NB4 (cell line): ENCODE measurements around the gene BACH2.
"Not testable (repeated sequence)": the region's sequence is repeated elsewhere in the genome, so short reads cannot be mapped to it uniquely, and the experiment has no call there.

Source experiments
- DNase-seq: peaks from one replicate; pipeline ENCODE4 v3.0.0; 2010; ENCODE audit warnings: low read depth
- H3K4me3 ChIP-seq: one replicate; pipeline ENCODE4 v1.5.1; 2011; ENCODE audit warnings: mild to moderate bottlenecking, low read depth, low read length, moderate library complexity
- CTCF ChIP-seq: IDR thresholded peaks from one replicate; pipeline ENCODE4 v1.5.1; 2012; ENCODE audit warnings: low read depth, low read length
- MYC ChIP-seq: IDR thresholded peaks from 2 replicates; pipeline ENCODE4 v1.6.1; 2011; ENCODE audit warnings: low read depth, low read length
- POLR2A ChIP-seq: IDR thresholded peaks from 2 replicates; pipeline ENCODE4 v1.6.1; 2011; ENCODE audit warnings: mild to moderate bottlenecking; ENCODE audit not compliant: insufficient read length; ENCODE audit errors: extremely low read depth
- TF ChIP-seq, protein P1 (sequence below): IDR thresholded peaks from 2 replicates; pipeline ENCODE4 v1.6.1; 2011; ENCODE audit warnings: low read depth, low read length

Gene BACH2

DNA sequence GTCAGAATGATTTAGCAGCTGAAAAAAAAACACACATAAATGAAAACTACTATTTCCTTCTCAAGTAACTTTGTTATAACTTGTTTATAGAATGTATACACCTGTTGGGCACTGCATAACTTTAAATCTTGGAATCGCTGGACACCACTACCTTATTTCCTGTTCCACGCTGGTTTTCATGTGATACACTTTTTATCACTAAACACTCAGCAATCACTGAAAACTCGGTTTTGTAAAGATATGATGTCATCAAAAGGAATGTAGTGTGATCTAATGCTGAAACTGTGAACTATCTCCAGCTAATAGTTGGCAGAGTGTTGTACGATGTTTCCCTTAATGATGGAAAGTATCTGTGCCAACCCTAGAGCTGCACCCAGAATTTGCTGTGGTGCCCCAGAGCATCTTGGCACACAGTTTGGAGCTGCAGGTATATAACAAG is 127.9 kb downstream of the BACH2 start:
- DNase-seq = no peak
- no peak for TF ChIP-seq POLR2A
- TF ChIP-seq CTCF = no peak
- TF ChIP-seq, protein P1, sequence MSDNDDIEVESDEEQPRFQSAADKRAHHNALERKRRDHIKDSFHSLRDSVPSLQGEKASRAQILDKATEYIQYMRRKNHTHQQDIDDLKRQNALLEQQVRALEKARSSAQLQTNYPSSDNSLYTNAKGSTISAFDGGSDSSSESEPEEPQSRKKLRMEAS = no peak
- no peak for TF ChIP-seq MYC
- no peak overlapping the region for H3K4me3 ChIP-seq

GRCh38 chr6:90167514-90168379 is 128.9 kb downstream of the BACH2 start:
- H3K4me3 ChIP-seq = no peak overlapping the region

DNA sequence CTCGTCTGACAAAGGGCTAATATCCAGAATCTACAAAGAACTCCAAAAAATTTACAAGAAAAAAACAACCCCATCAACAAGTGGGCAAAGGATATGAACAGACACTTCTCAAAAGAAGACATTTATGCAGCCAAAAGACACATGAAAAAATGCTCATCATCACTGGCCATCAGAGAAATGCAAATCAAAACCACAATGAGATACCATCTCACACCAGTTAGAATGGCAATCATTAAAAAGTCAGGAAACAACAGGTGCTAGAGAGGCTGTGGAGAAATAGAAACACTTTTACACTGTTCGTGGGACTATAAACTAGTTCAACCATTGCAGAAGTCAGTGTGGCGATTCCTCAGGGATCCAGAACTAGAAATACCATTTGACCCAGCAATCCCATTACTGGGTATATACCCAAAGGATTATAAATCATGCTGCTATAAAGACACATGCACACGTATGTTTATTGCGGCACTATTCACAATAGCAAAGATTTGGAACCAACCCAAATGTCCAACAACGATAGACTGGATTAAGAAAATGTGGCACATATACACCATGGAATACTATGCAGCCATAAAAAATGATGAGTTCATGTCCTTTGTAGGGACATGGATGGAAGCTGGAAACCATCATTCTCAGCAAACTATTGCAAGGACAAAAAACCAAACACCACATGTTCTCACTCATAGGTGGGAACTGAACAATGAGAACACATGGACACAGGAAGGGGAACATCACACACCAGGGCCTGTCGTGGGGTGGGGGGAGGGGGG is 130.3 kb downstream of the BACH2 start:
- DNase-seq, H3K4me3 ChIP-seq: not testable (repeated sequence)

More at GRCh38 chr6:90167514-90168379, 128.9 kb downstream of the BACH2 start:
- DNase-seq = no peak
- TF ChIP-seq MYC = no peak
- TF ChIP-seq, protein P1 = no peak

- TF ChIP-seq MYC (no peak), CTCF (no peak)
- TF ChIP-seq, protein P1 = no peak
- DNase-seq = no peak
- H3K4me3 ChIP-seq = no peak overlapping the region
Measured at GRCh38 chr6:90162648-90163387, 133.8 kb downstream of the BACH2 start.

DNA sequence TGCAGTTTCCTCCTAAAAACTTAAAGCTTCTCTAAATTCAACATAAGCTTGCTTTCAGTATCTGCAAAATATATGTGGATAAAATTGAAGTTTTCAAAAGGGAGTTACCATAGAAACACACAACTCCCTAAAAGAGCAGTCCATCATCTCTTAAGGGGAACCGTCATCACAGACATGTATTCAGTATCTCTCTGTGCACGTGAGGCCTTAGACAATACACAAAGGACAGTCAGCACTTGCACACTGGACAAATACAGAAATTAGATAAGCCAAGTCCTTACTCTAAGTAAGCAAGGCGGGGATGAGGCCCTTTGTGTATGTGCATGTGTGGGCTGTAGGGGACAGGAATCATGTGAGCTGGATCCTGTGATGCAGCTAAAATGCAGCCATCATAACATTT is 136.6 kb downstream of the BACH2 start:
- TF ChIP-seq CTCF (no peak), MYC (no peak), POLR2A (no peak)
- TF ChIP-seq, protein P1 = no peak
- H3K4me3 ChIP-seq = no peak overlapping the region
- DNase-seq = no peak

DNA sequence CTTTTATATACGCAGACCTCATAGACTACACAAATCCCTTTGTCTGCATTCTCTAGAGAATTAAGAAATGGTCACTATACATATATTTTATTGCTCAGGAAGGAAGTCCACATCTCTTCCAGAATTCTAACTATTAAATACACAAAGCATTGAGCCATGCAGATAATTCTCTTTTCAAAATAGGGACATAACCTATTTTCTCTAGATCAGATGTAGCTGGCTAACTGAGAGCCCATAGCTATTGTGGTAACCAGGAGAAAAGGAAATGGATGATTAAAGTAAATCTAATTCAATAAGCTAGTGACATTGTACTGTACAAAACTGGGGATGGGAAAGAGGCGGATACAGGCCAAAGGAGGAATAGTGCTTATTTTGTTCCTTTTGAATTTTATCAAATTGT is 137.2 kb downstream of the BACH2 start:
- no peak for DNase-seq
- TF ChIP-seq, protein P1 = no peak
- no peak for TF ChIP-seq MYC
- TF ChIP-seq POLR2A = no peak
- no peak for TF ChIP-seq CTCF
- H3K4me3 ChIP-seq = no peak overlapping the region
